ENCODE results near the gene CHAT. TPM values are rescaled to one million over a fixed set of nuclear protein-coding genes. Genes with fewer than 3 reads are reported as not detected.

The CHAT gene
- not detected for total RNA-seq

DNA sequence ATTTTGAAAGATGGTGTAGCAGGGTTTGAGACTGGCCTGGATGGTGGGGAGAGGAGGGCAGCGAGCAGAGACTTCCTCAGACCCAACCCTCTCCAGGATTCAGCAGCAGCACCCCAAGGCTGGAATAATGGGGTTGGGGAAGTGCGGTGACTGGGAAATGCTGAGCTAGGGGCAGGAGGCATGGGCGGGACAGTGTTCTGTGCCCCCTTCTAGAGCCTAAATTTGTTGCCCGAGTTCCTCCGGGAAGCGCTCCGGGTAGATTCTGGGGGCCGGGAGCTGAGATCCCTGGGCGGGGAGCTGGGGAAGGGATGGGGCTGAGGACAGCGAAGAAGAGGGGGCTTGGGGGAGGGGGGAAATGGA lies at the start of gene CHAT:
Gene CHAT, plus strand, starts transcription at position 156 of the 360 bp plus-strand sequence. Its CDS starts 153 bp downstream, at position 309.
- intact Hi-C loops (cut with DNase I) = no loop called here
- peaks cover 7 to 16% of the 10 kb centered on the region in 2 donors for H3K4me1 ChIP-seq
- H3K36me3 ChIP-seq = no peaks in the 10 kb centered on the region
- peaks cover 43% of the 10 kb centered on the region for H3K27me3 ChIP-seq
- TF ChIP-seq POLR2A (IDR thresholded peaks at IDR 0.05) (no peak), CTCF (IDR thresholded peaks at IDR 0.05) (no peak)
- no peak within 1 kb of the TSS for H3K4me3 ChIP-seq (replicated peaks in 1 of 3)
- no peaks in the 10 kb centered on the region for H3K9me3 ChIP-seq
- H3K27ac ChIP-seq = no peak within 1 kb of the TSS
- WGBS, 2 donors = 3% methylated on average over 10 of the region's 10 CpGs
- no peak for DNase-seq

- TF ChIP-seq CTCF (IDR thresholded peaks at IDR 0.05) (no peak), POLR2A (IDR thresholded peaks at IDR 0.05) (no peak)
- H3K27me3 ChIP-seq = no peaks in the 10 kb centered on the region
- WGBS, 2 donors = 68 to 74% methylated on average over 4 of the region's 4 CpGs
- intact Hi-C loops (cut with DNase I) = no loop called here
- peaks cover 0 to 5% of the 10 kb centered on the region in 2 donors for H3K4me1 ChIP-seq
- H3K36me3 ChIP-seq = no peaks in the 10 kb centered on the region
- no peaks in the 10 kb centered on the region for H3K9me3 ChIP-seq
- DNase-seq = no peak
- no peak overlapping the region for H3K4me3 ChIP-seq (replicated peaks in 1 of 3)
- H3K27ac ChIP-seq = no peak overlapping the region
Observed at GRCh38 chr10:49564461-49565009, 49.3 kb upstream of the CHAT start.

DNA sequence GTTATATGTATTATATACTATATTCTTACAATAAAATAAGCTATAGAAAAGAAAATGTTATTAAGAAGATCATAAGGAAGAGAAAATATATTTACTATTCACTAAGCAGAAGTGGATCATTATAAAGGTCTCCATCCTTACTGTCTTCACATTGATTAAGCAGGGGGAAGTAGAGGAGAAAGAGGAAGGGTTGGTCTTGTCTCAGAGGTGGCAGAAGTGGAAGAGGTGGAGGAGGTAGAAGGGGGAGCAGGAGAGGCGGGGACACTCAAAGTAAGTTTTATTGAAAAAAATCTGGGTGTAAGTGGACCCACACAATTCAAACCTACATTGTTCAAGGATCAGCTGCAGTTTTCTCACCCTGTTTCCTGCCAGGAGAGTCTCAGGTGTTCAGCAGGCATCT lies 46.0 kb upstream of the CHAT start:
- TF ChIP-seq POLR2A (IDR thresholded peaks at IDR 0.05) (no peak), CTCF (IDR thresholded peaks at IDR 0.05) (no peak)
- peaks cover 0 to 15% of the 10 kb centered on the region in 2 donors for H3K4me1 ChIP-seq
- DNase-seq = no peak
- intact Hi-C loops (cut with DNase I) = no loop called here
- H3K9me3 ChIP-seq = no peaks in the 10 kb centered on the region
- H3K27me3 ChIP-seq = no peaks in the 10 kb centered on the region
- H3K36me3 ChIP-seq = no peaks in the 10 kb centered on the region
- no peak overlapping the region for H3K4me3 ChIP-seq (replicated peaks in 1 of 3)
- no peak overlapping the region for H3K27ac ChIP-seq
- 87 to 94% methylated on average over 1 of the region's 1 CpG for WGBS, 2 donors

DNA sequence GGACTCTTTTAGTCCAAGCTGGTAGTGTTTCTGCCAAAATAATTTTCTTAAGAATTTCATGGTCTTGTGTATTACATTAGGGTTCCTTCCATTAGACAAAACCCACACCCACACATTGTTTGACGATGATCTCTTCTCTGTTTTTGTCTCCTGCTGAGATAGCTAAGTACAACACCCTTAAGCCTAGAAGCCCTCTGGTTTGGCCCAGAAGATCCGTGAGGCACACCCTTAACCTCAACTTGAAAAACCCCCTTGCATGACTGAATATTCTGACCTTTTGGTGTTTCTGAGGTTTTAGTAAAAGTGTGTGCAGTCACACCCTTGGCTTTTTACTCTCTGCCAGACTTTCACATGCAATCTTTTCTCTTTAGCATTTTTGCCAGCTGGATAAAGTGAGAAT lies 45.6 kb upstream of the CHAT start:
- Histone ChIP-seq H3K27ac (no peak overlapping the region), H3K27me3 (no peaks in the 10 kb centered on the region), H3K36me3 (no peaks in the 10 kb centered on the region), H3K4me1 (peaks cover 0 to 15% of the 10 kb centered on the region in 2 donors), H3K4me3 (replicated peaks in 1 of 3) (no peak overlapping the region), H3K9me3 (no peaks in the 10 kb centered on the region)
- no peak for DNase-seq
- intact Hi-C loops (cut with DNase I) = no loop called here
- TF ChIP-seq CTCF (IDR thresholded peaks at IDR 0.05) (no peak), POLR2A (IDR thresholded peaks at IDR 0.05) (no peak)
- WGBS, 2 donors = 35 to 51% methylated on average over 2 of the region's 2 CpGs

DNA sequence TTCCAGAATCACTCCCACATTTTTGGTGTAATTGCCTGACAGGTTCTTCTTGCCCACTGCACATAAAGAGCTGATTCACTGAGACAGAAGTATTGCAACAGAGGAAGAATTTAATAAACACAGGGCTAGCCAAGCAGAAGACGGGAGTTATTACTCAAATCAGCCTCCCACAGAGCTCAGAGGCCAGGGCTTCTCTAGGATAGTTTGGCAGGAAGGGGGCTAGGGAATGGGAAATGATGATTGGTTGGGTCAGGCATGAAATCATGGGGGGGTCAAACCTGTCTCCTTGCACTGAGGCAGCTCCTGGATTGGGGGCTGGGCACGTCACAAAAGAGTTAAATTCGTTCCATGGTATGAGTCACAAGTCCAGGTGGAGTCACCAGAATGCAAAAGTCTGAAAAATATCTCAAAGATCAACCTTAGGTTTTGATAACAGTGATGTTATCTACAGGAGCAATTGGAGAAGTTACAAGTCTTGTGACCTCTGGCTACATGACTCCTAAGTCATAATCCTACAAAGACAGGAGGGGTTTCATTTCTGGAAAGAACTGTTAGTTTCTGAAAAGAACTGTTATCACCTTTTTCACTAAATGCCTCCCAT lies 44.7 kb upstream of the CHAT start:
- H3K4me1 ChIP-seq = peaks cover 0 to 15% of the 10 kb centered on the region in 2 donors
- WGBS, 2 donors = 69 to 81% methylated on average over 3 of the region's 3 CpGs
- no peak overlapping the region for H3K27ac ChIP-seq
- DNase-seq = no peak
- TF ChIP-seq POLR2A (IDR thresholded peaks at IDR 0.05) (no peak), CTCF (IDR thresholded peaks at IDR 0.05) (no peak)
- H3K27me3 ChIP-seq = no peaks in the 10 kb centered on the region
- no peak overlapping the region for H3K4me3 ChIP-seq (replicated peaks in 1 of 3)
- no peaks in the 10 kb centered on the region for H3K36me3 ChIP-seq
- intact Hi-C loops (cut with DNase I) = no loop called here
- H3K9me3 ChIP-seq = no peaks in the 10 kb centered on the region
